Heart left ventricle (tissue), 16 donors: ENCODE data around the gene GRAP. TPM values are rescaled to one million over a fixed set of nuclear protein-coding genes. Genes with fewer than 3 reads are reported as not detected.

Experiments
- ATAC-seq, 4 donors: fragments of 200-7000 bp; cut with Tn5 transposase; one replicate each; pipeline ENCODE4 v1.9.1; 2020 to 2022; ENCODE audit warnings: moderate library complexity in 4 of 4, mild to moderate bottlenecking in 3 of 4, moderate number of reproducible peaks in 1 of 4
- DNase-seq, 5 donors: peaks; one replicate each; pipeline ENCODE4 v3.0.0-alpha.2; 2020
- H3K27ac ChIP-seq, 12 donors: fragments of 200-600 bp; sonication (generic) in 4 of 12; one replicate each; pipeline versions ENCODE4 v1.5.0 to v1.8.0; 2016 to 2022; ENCODE audit warnings: mild to moderate bottlenecking in 2 of 12
- H3K27me3 ChIP-seq, 9 donors: fragments of 200-600 bp; sonication (generic) in 2 of 9; one replicate each; pipeline versions ENCODE4 v1.5.1 to v1.8.0; 2016 to 2022; ENCODE audit warnings: mild to moderate bottlenecking in 3 of 9
- H3K36me3 ChIP-seq, 9 donors: fragments of 200-600 bp; sonication (generic) in 2 of 9; one replicate each; pipeline versions ENCODE4 v1.5.0 to v1.8.0; 2018 to 2022; ENCODE audit warnings: mild to moderate bottlenecking in 2 of 9
- H3K4me1 ChIP-seq, 12 donors: fragments of 200-600 bp; sonication (generic) in 4 of 12; one replicate each; pipeline versions ENCODE4 v1.5.0 to v1.8.0; 2016 to 2022; ENCODE audit warnings: mild to moderate bottlenecking in 3 of 12
- H3K4me3 ChIP-seq, 12 donors: fragments of 200-600 bp; sonication (generic) in 4 of 12; one replicate each; pipeline versions ENCODE4 v1.5.0 to v1.8.0; 2017 to 2022; ENCODE audit warnings: mild to moderate bottlenecking in 9 of 12, moderate library complexity in 4 of 12
- H3K9me3 ChIP-seq, 12 donors: fragments of 200-600 bp; sonication (generic) in 4 of 12; one replicate each; pipeline versions ENCODE4 v1.5.0 to v1.8.0; 2016 to 2022; ENCODE audit warnings: mild to moderate bottlenecking in 1 of 12
- POLR2A ChIP-seq, 2 donors: fragments of 450-650 bp; IDR thresholded peaks; one replicate each; pipeline ENCODE4 v1.6.1; 2017; ENCODE audit warnings: antibody characterized with exemption in 2 of 2, mild to moderate bottlenecking in 2 of 2, moderate library complexity in 2 of 2
- WGBS, 4 donors: extraction: QIAGEN DNeasy Blood & Tissue Kit in 2 of 4; methylation state at CpG; one replicate each; pipeline versions ENCODE4 v1.1.5 to v1.1.7; 2013 to 2018; 5-methylcytosine and 5-hydroxymethylcytosine counted together
- intact Hi-C, 10 donors: fragments of 100-400 bp; cut with DNase I; formaldehyde crosslinking; loops; one replicate each; pipeline versions ENCODE4 v1.11.1 to v1.14.2; 2022
- polyA plus RNA-seq, 2 donors: library from polyadenylated mRNA; stranded (reverse); fragments of 200-250 nt; gene quantifications; one replicate each; pipeline ENCODE4 v1.2.3, GENCODE V29; 2013
- total RNA-seq, 9 donors: library from RNA; depleted of rRNA in 2 of 9; stranded (reverse); fragments of >200 nt in 2 of 9; fragmentation: NEBNext Ultra II Directional in 3 of 9; extraction: Animal tissue kit (Norgen Biotek cat#: 25700) in 3 of 9; gene quantifications; one replicate each; pipeline versions ENCODE4 v1.1.0 to v1.2.4, GENCODE V29; 2016 to 2023
- TF ChIP-seq, protein P1 (sequence below), 12 donors: fragments of 200-600 bp; sonication (generic) in 4 of 12; IDR thresholded peaks; one replicate each; pipeline versions ENCODE4 v1.5.0 to v1.8.0; 2018 to 2022; ENCODE audit warnings: antibody characterized with exemption in 12 of 12, mild to moderate bottlenecking in 5 of 12
- donor health status: ischemic (EF 13 %, LVEDD 7.1; RV severe dilation, severe dysfunction).
- donor health status: healthy with polysubstance abuse.
- donor health status: DM: no; HTN: yes; CAD: no.
- donor health status: DM: no; HTN: no; CAD: no.
- donor health status: ischemic (EF 25% LVEDD 6.9; RV normal size, moderate dysfunction).
- donor health status: ischemic (EF 25% LVEDD 5.7; RV mildly dilated, moderate dysfunction).
- donor health status: healthy.
- donor health status: DM: yes; HTN: yes; CAD: no.
- donor health status: ischemic (EF 35%, LVEDD 5.7; RV mildly dilated, moderate dysfunction).
- donor health status: nonischemic (EF 11% LVEDD 7.7; RV severe dilation, severe dysfunction).
- donor health status: DM: yes; HTN: yes; CAD: no.
- donor health status: PGD.
- donor health status: ischemic (EF 29% LVEDD 5.4; RV normal size, mild dysfunction).
- donor health status: nonischemic (EF 23%, LVEDD 6.1; RV moderate dilation, normal function).

The GRAP gene
- total and polyA plus RNA-seq, 11 donors: 1.1 to 6.3 (median 2.1) TPM

DNA sequence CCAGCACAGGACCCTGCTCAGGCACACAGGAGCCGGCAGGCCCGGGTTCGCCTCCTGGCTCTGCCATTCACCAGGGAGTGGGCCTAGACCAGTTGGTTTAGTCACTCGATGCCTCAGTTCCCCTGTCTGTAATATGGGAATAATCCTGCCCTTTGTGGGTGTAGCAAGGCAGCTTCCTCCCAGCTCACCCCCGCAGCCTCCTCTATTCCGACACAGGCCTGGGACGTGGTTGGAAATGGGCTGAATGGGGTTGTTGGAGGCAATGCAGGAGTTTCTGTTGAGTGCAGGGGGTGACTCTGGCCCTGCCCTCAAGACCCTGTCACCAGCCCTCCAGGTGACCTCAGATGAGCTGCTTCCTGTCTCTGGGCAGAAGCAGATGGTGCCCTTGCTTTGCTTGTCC lies 75.0 kb downstream of the GRAP start:
- DNase-seq: no peak
- 94 to 100% (median 96%) methylated on average over 4 to 7 of the region's 7 CpGs for WGBS, 4 donors

More for the DNA sequence above, 75.0 kb downstream of the GRAP start:
- Histone ChIP-seq H3K4me3 (no peak overlapping the region), H3K36me3 (no peaks in the 10 kb centered on the region), H3K27me3 (no peaks in the 10 kb centered on the region), H3K4me1 (no peaks in the 10 kb centered on the region), H3K27ac (no peak overlapping the region), H3K9me3 (no peaks in the 10 kb centered on the region)
- TF ChIP-seq, protein P1, sequence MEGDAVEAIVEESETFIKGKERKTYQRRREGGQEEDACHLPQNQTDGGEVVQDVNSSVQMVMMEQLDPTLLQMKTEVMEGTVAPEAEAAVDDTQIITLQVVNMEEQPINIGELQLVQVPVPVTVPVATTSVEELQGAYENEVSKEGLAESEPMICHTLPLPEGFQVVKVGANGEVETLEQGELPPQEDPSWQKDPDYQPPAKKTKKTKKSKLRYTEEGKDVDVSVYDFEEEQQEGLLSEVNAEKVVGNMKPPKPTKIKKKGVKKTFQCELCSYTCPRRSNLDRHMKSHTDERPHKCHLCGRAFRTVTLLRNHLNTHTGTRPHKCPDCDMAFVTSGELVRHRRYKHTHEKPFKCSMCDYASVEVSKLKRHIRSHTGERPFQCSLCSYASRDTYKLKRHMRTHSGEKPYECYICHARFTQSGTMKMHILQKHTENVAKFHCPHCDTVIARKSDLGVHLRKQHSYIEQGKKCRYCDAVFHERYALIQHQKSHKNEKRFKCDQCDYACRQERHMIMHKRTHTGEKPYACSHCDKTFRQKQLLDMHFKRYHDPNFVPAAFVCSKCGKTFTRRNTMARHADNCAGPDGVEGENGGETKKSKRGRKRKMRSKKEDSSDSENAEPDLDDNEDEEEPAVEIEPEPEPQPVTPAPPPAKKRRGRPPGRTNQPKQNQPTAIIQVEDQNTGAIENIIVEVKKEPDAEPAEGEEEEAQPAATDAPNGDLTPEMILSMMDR (IDR thresholded peaks at IDR 0.05): no peak
- TF ChIP-seq POLR2A (IDR thresholded peaks at IDR 0.05): no peak
- intact Hi-C loops: no loop called here
- no peak for ATAC-seq

Other genes with a start within 250 kb of the GRAP start
- 10 to 100 TPM; 13.1 to 23.3 (median 17.8) TPM for gene PRPSAP2, start 188.8 kb downstream of the GRAP start, total RNA-seq
- 10 to 100 TPM; 11.0 to 26.2 TPM for gene PRPSAP2, start 188.8 kb downstream of the GRAP start, polyA plus RNA-seq
- gene SLC5A10, start 94.8 kb downstream of the GRAP start, total RNA-seq: under 1 TPM in 2 of 9 donors, not detected in 7; 0.11 to 0.31 TPM
- gene SLC5A10, start 94.8 kb downstream of the GRAP start, polyA plus RNA-seq: under 1 TPM; 0.04 to 0.08 TPM
- gene FAM83G, start 42.2 kb downstream of the GRAP start, total RNA-seq: 1 to 10 TPM; 1.2 to 7.4 (median 1.8) TPM
- gene FAM83G, start 42.2 kb downstream of the GRAP start, polyA plus RNA-seq: 10 to 100 TPM in 1 of 2 donors, 1 to 10 TPM in 1; 1.5 to 12.8 TPM
- 1 to 10 TPM in 5 of 9 donors, under 1 TPM in 3, not detected in 1; 0.69 to 5.9 (median 1.5) TPM for gene GRAPL, start 80.6 kb upstream of the GRAP start, total RNA-seq
- 1 to 10 TPM; 1.5 to 2.0 TPM for gene GRAPL, start 80.6 kb upstream of the GRAP start, polyA plus RNA-seq
- 100 to 1,000 TPM in 1 of 9 donors, 10 to 100 TPM in 8; 43.9 to 114 (median 73.9) TPM for gene EPN2, start 190.4 kb upstream of the GRAP start, total RNA-seq
- gene EPN2, start 190.4 kb upstream of the GRAP start, polyA plus RNA-seq: 10 to 100 TPM; 26.4 to 37.9 TPM